ENCODE measurements around the gene LIN37.

GRCh38 chr19:35790981-35791813 lies 42.8 kb downstream of the LIN37 start:
- TF ChIP-seq CTCF (IDR thresholded peaks at IDR 0.05) (no peak), EZH2 (IDR thresholded peaks at IDR 0.05) (no peak), EZH2phosphoT487 (IDR thresholded peaks at IDR 0.05) (no peak)
